ENCODE results near the gene HPCAL4.

The HPCAL4 gene

DNA sequence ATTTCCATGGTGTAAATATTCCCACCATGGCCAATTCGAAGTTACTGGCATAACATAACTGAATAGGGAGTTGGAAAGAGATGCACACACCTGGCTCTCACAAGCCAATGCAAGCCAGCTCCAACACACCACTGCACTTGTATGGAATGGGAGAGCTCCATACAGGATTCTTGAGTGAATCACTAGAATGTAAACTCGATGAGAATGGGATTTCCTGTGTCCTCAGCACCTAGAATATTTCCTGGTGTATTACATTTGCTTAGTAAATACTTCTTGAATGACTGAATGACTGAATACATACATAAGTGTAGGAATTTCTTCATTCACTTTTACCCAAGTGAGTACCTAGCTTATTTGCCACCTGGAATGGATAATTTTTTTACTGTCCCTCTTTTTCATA is 31.3 kb upstream of the HPCAL4 start:
- TF ChIP-seq CTCF (IDR thresholded peaks at IDR 0.05; ENCODE audit: insufficient read depth, low read length, poor library complexity, severe bottlenecking): no peak
- Histone ChIP-seq H3K27me3 (replicated peaks; ENCODE audit: control insufficient read depth, insufficient read depth, low read length) (no peaks in the 10 kb centered on the region), H3K4me3 (replicated peaks; ENCODE audit: low read depth, low read length) (no peak overlapping the region), H3K36me3 (ENCODE audit: control insufficient read depth, insufficient read depth, low read length) (no peaks in the 10 kb centered on the region)
- no peak for DNase-seq (ENCODE audit: extremely low read depth, insufficient read length)

DNA sequence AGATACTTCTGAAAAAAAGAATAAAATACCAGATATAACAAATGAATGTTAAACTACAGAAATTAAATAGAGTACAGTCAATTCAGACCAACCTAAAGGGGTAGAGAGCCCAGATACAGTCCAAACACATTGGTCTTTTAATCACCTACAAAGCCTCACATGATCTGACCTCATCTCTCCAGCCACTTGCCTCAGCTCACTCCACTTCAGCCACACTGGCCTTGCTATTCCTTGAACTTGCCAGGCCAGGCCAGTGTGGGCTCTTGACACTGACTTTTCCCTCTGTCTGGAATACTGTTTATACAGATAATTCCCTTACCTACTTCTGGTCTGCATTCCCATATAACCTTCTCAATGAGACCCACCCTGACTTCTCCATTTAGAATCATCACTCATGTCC is 30.4 kb upstream of the HPCAL4 start:
- H3K27me3 ChIP-seq (replicated peaks; ENCODE audit: control insufficient read depth, insufficient read depth, low read length): no peaks in the 10 kb centered on the region
- no peak for DNase-seq (ENCODE audit: extremely low read depth, insufficient read length)
- no peak overlapping the region for H3K4me3 ChIP-seq (replicated peaks; ENCODE audit: low read depth, low read length)
- TF ChIP-seq CTCF (IDR thresholded peaks at IDR 0.05; ENCODE audit: insufficient read depth, low read length, poor library complexity, severe bottlenecking): no peak
- no peaks in the 10 kb centered on the region for H3K36me3 ChIP-seq (ENCODE audit: control insufficient read depth, insufficient read depth, low read length)

GRCh38 chr1:39720094-39720999 is 29.1 kb upstream of the HPCAL4 start:
- TF ChIP-seq CTCF (IDR thresholded peaks at IDR 0.05; ENCODE audit: insufficient read depth, low read length, poor library complexity, severe bottlenecking): peak; percentile 40
- Histone ChIP-seq H3K4me3 (replicated peaks; ENCODE audit: low read depth, low read length) (no peak overlapping the region), H3K36me3 (ENCODE audit: control insufficient read depth, insufficient read depth, low read length) (no peaks in the 10 kb centered on the region), H3K27me3 (replicated peaks; ENCODE audit: control insufficient read depth, insufficient read depth, low read length) (no peaks in the 10 kb centered on the region)
- peak; percentile 42 for DNase-seq (ENCODE audit: extremely low read depth, insufficient read length)

DNA sequence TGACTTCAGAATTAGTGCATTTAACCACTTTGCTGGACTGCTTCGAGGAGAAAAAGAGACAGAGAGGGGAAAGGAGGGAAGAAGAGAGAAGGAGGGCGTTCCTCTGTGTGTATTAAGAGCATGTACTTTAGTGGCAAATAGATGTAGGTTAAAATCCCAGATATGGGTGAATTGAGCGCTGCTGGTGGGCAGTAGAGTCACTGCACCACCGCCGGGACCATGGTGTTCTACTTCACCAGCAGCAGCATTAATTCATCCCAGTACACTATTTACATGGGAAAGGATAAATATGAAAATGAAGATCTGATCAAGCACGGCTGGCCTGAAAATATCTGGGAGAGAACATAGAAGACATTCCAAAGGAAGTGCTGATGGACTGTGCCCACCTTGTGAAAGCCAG is 26.6 kb upstream of the HPCAL4 start:
- no peaks in the 10 kb centered on the region for H3K36me3 ChIP-seq (ENCODE audit: control insufficient read depth, insufficient read depth, low read length)
- no peak overlapping the region for H3K4me3 ChIP-seq (replicated peaks; ENCODE audit: low read depth, low read length)
- no peak for DNase-seq (ENCODE audit: extremely low read depth, insufficient read length)
- no peaks in the 10 kb centered on the region for H3K27me3 ChIP-seq (replicated peaks; ENCODE audit: control insufficient read depth, insufficient read depth, low read length)
- TF ChIP-seq CTCF (IDR thresholded peaks at IDR 0.05; ENCODE audit: insufficient read depth, low read length, poor library complexity, severe bottlenecking): no peak

GRCh38 chr1:39713557-39713956 is 22.3 kb upstream of the HPCAL4 start:
- Histone ChIP-seq H3K4me3 (replicated peaks; ENCODE audit: low read depth, low read length) (no peak overlapping the region), H3K27me3 (replicated peaks; ENCODE audit: control insufficient read depth, insufficient read depth, low read length) (no peaks in the 10 kb centered on the region), H3K36me3 (ENCODE audit: control insufficient read depth, insufficient read depth, low read length) (no peaks in the 10 kb centered on the region)
- TF ChIP-seq CTCF (IDR thresholded peaks at IDR 0.05; ENCODE audit: insufficient read depth, low read length, poor library complexity, severe bottlenecking): no peak
- no peak for DNase-seq (ENCODE audit: extremely low read depth, insufficient read length)
